Activated CD8-positive, alpha-beta memory T cell treated with anti-CD3 and anti-CD28 coated beads, Interleukin-2, amount 10 ng/mL, durations not matched to agents 7 days and 5 days (primary cell): ENCODE measurements around the gene CENPF. TPM values are rescaled to one million over a fixed set of nuclear protein-coding genes. Genes with fewer than 3 reads are reported as not detected.
"Not testable (repeated sequence)": the region's sequence is repeated elsewhere in the genome, so short reads cannot be mapped to it uniquely, and the experiment has no call there.

Experiments
- ATAC-seq: fragments of 150-1000 bp; cut with Tn5 transposase; one replicate; pipeline ENCODE4 v1.10.0; 2021; ENCODE audit warnings: moderate library complexity
- CTCF ChIA-PET: fragments of 350-600 bp; sonication (Branson Sonifier 250); formaldehyde crosslinking; loops from one replicate; lab custom pipeline; 2021; ENCODE audit warnings: antibody characterized with exemption; lab: Charles Lee
- DNase-seq: peaks from one replicate; pipeline ENCODE4 v3.0.0-alpha.2; 2020
- H3K27ac Mint-ChIP-seq: one replicate; pipeline ENCODE4 v1.8.0; 2021; ENCODE audit warnings: mild to moderate bottlenecking, mixed read lengths
- H3K27me3 Mint-ChIP-seq: one replicate; pipeline ENCODE4 v1.8.0; 2021; ENCODE audit warnings: mixed read lengths
- H3K36me3 Mint-ChIP-seq: one replicate; pipeline ENCODE4 v1.8.0; 2021; ENCODE audit warnings: mild to moderate bottlenecking, mixed read lengths
- H3K4me1 Mint-ChIP-seq: one replicate; pipeline ENCODE4 v1.8.0; 2021; ENCODE audit warnings: mixed read lengths
- H3K4me3 Mint-ChIP-seq: one replicate; pipeline ENCODE4 v1.8.0; 2021; ENCODE audit warnings: mild to moderate bottlenecking, moderate library complexity, mixed read lengths
- H3K9me3 Mint-ChIP-seq: one replicate; pipeline ENCODE4 v1.8.0; 2022; ENCODE audit warnings: low read depth, mixed read lengths
- total RNA-seq, 2 experiments: library from RNA; stranded (reverse); gene quantifications; one replicate each; pipeline ENCODE4 v1.2.3, GENCODE V29; 2021

The CENPF gene
- total RNA-seq, 2 experiments from 2014 or later, result 150 to 158 TPM

DNA sequence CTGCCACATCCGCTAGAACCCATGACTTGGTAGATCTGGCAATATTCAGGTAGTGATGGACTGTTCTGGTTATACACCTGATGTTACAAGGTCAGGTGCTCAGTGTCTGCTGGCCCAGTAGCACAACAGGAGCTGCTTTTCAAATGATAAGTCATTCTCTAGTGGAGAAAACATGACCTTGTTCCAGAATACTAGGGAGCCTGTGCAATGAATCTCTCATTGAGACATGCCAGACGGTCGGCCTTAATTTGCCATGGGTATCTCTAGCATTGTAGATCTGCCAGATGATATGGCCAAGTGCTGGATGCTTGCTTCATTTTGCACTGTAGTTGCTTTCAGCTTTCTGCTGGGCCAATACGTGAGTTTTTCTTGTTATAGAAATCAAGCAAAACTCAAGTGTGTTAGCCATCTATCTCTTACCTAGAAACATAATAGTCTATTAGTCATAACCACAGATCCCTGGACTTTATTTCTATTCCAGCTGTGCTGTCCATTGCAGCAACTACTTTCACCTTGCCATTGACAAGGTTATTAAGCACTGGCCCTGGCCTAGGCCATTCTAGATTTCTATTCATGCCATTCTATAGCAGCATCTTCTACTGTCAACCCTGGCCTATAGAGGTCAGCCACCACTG, 13.9 kb upstream of the CENPF start:
- H3K27ac Mint-ChIP-seq, result no peak overlapping the region
- DNase-seq, result no peak
- H3K27me3 Mint-ChIP-seq, result peaks cover 13% of the 10 kb centered on the region
- no peak overlapping the region for H3K4me3 Mint-ChIP-seq
- CTCF ChIA-PET, result interaction anchor here (1.4 kb wide), 1 partner anchor 257 kb away, joined by 5 read pairs; no protein-coding TSS in a partner anchor
- H3K36me3 Mint-ChIP-seq, result no peaks in the 10 kb centered on the region
- ATAC-seq, result no peak
- no peaks in the 10 kb centered on the region for H3K4me1 Mint-ChIP-seq
- no peaks in the 10 kb centered on the region for H3K9me3 Mint-ChIP-seq

GRCh38 chr1:214590696-214591095, 12.3 kb upstream of the CENPF start:
- H3K27ac Mint-ChIP-seq, result no peak overlapping the region
- no peak for DNase-seq
- H3K9me3 Mint-ChIP-seq, result no peaks in the 10 kb centered on the region
- H3K36me3 Mint-ChIP-seq, result no peaks in the 10 kb centered on the region
- no peak for ATAC-seq
- H3K27me3 Mint-ChIP-seq, result peaks cover 17% of the 10 kb centered on the region
- CTCF ChIA-PET, result interaction anchor here (2.1 kb wide), 1 partner anchor 258 kb away, joined by 8 read pairs; no protein-coding TSS in a partner anchor
- H3K4me1 Mint-ChIP-seq, result no peaks in the 10 kb centered on the region
- no peak overlapping the region for H3K4me3 Mint-ChIP-seq

- H3K27ac Mint-ChIP-seq, H3K36me3 Mint-ChIP-seq, ATAC-seq, H3K9me3 Mint-ChIP-seq, H3K4me3 Mint-ChIP-seq, H3K4me1 Mint-ChIP-seq, DNase-seq: not testable (repeated sequence)
- CTCF ChIA-PET, result interaction anchor here (2.1 kb wide), 1 partner anchor 259 kb away, joined by 8 read pairs; no protein-coding TSS in a partner anchor
- peaks cover 15% of the 10 kb centered on the region for H3K27me3 Mint-ChIP-seq
Measured at GRCh38 chr1:214591918-214592317, 11.1 kb upstream of the CENPF start.

DNA sequence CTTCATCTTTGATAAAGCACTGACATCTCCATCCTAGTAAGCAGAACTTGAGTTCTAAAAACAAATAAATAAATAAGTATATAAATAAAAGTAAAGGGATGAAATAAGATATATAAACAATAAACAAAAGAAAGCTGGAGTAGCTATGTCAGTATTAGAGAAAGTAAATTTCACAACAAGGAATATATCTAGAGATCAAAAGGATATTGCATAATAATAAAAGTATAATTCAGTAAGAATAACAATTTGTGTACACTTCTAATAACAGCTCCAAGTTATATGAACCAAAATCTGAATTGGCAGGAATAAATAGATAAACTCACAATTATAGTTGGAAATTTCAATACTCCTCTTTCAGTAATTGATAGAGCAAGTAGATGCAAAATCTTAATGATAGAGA, 9.8 kb upstream of the CENPF start:
- ATAC-seq (no peak), DNase-seq (no peak)
- Mint-ChIP-seq H3K36me3 (no peaks in the 10 kb centered on the region), H3K4me1 (no peaks in the 10 kb centered on the region), H3K27ac (no peak overlapping the region), H3K4me3 (no peak overlapping the region), H3K9me3 (no peaks in the 10 kb centered on the region), H3K27me3 (peaks cover 15% of the 10 kb centered on the region)
- CTCF ChIA-PET, result interaction anchor here (0.8 to 2.6 kb wide), 2 partner anchors 8 to 260 kb away, joined by 3 to 13 read pairs; no protein-coding TSS in a partner anchor

DNA sequence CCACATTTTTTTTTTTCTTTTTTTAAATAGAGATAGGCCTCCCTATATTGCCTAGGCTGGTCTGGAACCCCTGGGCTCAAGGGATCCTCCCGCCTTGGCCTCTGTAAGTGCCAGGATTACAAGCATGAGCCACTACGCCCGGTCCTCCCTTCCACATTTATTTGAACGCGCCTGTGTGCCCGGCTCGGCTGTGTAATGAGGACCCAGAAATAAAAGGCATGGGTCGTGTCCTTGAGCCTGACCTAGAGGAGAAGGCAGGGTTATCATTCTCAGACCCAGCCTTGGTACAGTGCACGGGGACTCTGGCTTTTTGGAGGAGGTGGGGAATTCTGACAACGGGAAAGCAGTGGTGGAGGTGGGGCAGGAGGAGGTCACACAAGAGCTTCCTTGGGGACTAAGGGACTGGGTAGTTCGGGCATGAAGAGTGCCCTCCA, 841 bp downstream of the CENPF start:
- Mint-ChIP-seq H3K9me3 (peaks cover 3% of the 10 kb centered on the region), H3K4me1 (peaks cover 24% of the 10 kb centered on the region), H3K36me3 (peaks cover 27% of the 10 kb centered on the region), H3K27me3 (no peaks in the 10 kb centered on the region), H3K4me3 (peak overlapping the region; percentile 92), H3K27ac (peak overlapping the region; percentile 84)
- CTCF ChIA-PET, result interaction anchor here (0.9 to 1.9 kb wide), 4 partner anchors 17 to 272 kb away, joined by 3 to 7 read pairs (median 4); no protein-coding TSS in a partner anchor
- DNase-seq, result no peak
- no peak for ATAC-seq

DNA sequence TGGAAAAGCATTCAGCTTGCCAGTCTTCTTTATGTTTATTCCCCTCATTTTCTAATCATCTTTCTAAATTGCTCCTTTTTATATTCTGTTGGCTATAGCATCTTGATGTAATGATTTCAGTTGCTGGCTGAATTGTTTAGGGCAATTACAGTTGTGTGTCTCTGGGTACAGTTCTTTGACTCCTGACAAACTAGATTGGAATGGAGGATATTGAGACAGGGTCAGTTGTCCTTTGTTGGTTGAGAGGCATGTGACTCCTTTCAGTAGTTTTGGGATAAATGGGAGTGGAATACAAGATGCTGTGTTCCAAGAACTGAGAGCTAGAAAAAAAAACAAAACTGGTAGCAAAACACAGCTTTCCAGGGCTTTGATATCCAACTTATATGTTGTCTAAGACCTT, 1.5 kb downstream of the CENPF start:
- CTCF ChIA-PET, result interaction anchor here (0.9 to 1.9 kb wide), 5 partner anchors 18 to 272 kb away, joined by 3 to 7 read pairs (median 4); no protein-coding TSS in a partner anchor
- no peak for ATAC-seq
- H3K9me3 Mint-ChIP-seq, result peaks cover 7% of the 10 kb centered on the region
- peaks cover 27% of the 10 kb centered on the region for H3K4me1 Mint-ChIP-seq
- peak overlapping the region; percentile 84 for H3K27ac Mint-ChIP-seq
- no peaks in the 10 kb centered on the region for H3K27me3 Mint-ChIP-seq
- peaks cover 33% of the 10 kb centered on the region for H3K36me3 Mint-ChIP-seq
- peak overlapping the region; percentile 92 for H3K4me3 Mint-ChIP-seq
- DNase-seq, result no peak

DNA sequence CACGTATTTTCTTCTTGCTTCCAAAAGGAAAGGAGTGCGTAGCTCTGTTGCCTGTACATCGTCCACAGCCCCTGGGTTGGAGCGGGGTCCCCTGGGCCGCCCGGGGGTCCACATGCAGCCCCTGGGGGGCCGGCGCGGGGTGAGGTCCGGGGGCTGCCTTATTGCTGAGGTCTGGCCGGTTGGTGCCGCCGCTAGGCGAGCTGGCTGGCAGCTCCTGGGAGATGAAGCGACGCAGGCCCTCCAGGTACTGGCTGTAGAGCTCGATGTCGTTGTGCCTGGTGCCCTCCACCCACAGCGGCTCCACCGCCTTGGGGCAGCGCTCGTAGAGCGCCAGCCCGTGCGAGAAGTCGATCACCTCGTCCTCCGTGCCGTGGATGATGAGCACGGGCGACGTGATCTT, 2.5 kb downstream of the CENPF start:
- CTCF ChIA-PET, result interaction anchor here (0.9 kb wide), 1 partner anchor 32 kb away, joined by 3 read pairs; no protein-coding TSS in a partner anchor
- H3K27ac Mint-ChIP-seq, ATAC-seq: not testable (repeated sequence)

DNA sequence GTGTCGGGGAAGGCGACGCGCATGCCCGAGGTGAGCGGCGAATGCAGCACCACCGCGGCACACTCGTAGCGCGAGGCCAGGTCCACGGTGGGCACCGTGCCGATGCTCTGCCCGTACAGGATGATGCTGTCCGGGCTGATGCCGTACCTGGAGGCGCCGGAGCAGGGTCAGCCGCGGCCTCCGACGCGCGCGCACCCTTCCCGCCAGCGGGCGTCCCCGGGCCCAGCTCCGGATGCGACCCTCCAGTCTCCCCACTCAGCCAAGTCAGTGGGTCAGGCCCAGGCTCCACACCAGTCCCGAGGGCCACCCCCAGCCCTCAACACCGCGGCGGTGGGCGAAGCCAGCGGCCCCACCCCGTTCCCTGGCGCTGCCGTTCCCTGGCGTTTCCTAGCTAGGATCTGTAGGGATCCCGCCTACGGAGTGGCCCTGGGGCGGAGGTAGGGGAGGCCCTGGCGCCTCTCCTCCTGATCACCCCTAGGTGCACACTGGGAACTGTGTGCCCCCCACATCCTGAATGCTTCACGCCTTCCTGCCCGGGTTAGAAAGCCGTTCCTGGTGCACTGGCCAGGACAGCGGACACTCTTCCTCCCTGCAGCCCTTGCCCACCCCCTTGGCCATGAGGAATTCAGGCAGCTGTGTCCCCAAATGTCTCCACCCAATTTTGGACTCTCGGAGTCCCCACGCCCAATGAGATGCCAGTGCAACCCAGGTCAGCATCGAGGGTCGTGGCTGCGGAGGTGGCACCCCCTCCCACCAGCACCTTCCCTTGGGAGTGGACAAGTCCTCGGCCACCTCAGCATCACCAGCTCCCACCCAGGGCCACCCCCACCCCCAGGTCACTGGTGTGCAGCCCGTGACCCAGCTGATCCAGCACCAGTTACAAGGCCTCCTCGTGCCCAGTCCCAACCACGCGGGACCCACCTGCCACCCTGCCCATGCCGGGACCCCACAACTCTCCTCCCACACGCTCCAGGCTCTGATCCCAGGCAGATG, 3.2 kb downstream of the CENPF start:
- H3K9me3 Mint-ChIP-seq, CTCF ChIA-PET: not testable (repeated sequence)

More for the DNA sequence above, 2.5 kb downstream of the CENPF start:
- DNase-seq, H3K9me3 Mint-ChIP-seq, H3K27me3 Mint-ChIP-seq, H3K4me3 Mint-ChIP-seq: not testable (repeated sequence)
- H3K36me3 Mint-ChIP-seq, result peaks cover 41% of the 10 kb centered on the region
- peaks cover 28% of the 10 kb centered on the region for H3K4me1 Mint-ChIP-seq

GRCh38 chr1:214607492-214608215, 4.7 kb downstream of the CENPF start:
- H3K4me3 Mint-ChIP-seq, DNase-seq, ATAC-seq, H3K9me3 Mint-ChIP-seq, H3K27ac Mint-ChIP-seq, CTCF ChIA-PET, H3K27me3 Mint-ChIP-seq: not testable (repeated sequence)
- peaks cover 58% of the 10 kb centered on the region for H3K36me3 Mint-ChIP-seq
- peaks cover 23% of the 10 kb centered on the region for H3K4me1 Mint-ChIP-seq

More for the DNA sequence above, 3.2 kb downstream of the CENPF start:
- not testable (repeated sequence) for ATAC-seq, H3K27ac Mint-ChIP-seq, H3K27me3 Mint-ChIP-seq, H3K4me3 Mint-ChIP-seq, DNase-seq
- Mint-ChIP-seq H3K36me3 (peaks cover 47% of the 10 kb centered on the region), H3K4me1 (peaks cover 27% of the 10 kb centered on the region)

DNA sequence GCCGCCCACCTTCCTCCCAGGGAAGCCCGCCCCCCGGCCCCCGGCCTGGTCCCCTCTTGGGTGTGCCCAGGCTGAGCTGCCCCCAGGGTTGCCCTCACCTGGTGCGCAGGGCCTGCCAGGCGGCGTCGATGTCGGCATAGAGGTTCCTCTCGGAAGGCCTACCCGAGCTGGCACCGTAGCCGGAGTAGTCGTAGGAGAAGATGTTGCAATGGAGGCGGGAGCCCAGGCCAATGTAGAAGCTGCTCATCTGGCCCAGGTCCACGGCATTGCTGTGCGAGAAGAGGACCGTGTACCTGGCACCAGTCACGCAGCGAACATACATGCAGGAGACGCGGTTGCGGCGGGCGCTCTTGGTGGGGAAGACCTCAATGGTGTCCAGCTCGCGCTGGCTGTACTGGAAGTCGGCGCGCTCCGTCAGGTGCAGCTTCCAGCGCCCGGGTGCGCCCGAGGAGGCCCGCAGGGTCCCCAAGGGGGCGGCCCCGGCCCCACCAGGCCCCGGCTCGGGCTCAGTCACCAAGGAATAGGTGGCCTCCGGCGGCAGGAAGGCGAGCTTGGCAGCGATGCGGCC, 5.3 kb downstream of the CENPF start:
- not testable (repeated sequence) for H3K4me3 Mint-ChIP-seq, H3K27ac Mint-ChIP-seq, H3K9me3 Mint-ChIP-seq, ATAC-seq, DNase-seq, H3K27me3 Mint-ChIP-seq
- CTCF ChIA-PET, result interaction anchor here (1.6 kb wide), 1 partner anchor 181 kb away, joined by 3 read pairs; no protein-coding TSS in a partner anchor
- peaks cover 23% of the 10 kb centered on the region for H3K4me1 Mint-ChIP-seq
- H3K36me3 Mint-ChIP-seq, result peaks cover 60% of the 10 kb centered on the region

DNA sequence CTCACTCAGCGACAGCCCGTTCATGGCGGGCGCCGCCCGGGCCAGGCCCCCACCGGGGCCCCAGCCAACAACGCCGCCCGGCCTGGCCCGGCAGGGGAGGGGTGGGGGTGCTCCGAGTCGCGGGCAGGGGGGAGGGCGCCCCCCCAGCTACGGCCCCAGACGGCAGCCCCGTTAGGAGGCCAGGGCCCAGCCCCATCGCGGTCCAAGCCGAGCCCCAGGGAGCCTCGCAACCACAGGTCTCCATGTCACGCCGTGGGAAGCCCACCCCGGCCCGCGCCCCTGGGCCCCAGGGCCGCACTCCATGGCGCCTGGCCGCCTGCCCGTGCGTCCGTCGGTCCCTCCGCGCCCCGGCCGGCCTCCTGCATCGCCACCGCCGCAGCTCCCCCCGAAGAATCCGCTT, 5.8 kb downstream of the CENPF start:
- Mint-ChIP-seq H3K4me1 (peaks cover 25% of the 10 kb centered on the region), H3K36me3 (peaks cover 65% of the 10 kb centered on the region)
- not testable (repeated sequence) for DNase-seq, H3K9me3 Mint-ChIP-seq, H3K27ac Mint-ChIP-seq, H3K4me3 Mint-ChIP-seq, ATAC-seq, H3K27me3 Mint-ChIP-seq
- CTCF ChIA-PET, result interaction anchor here (1.6 kb wide), 2 partner anchors 30 to 181 kb away, joined by 3 read pairs; no protein-coding TSS in a partner anchor

DNA sequence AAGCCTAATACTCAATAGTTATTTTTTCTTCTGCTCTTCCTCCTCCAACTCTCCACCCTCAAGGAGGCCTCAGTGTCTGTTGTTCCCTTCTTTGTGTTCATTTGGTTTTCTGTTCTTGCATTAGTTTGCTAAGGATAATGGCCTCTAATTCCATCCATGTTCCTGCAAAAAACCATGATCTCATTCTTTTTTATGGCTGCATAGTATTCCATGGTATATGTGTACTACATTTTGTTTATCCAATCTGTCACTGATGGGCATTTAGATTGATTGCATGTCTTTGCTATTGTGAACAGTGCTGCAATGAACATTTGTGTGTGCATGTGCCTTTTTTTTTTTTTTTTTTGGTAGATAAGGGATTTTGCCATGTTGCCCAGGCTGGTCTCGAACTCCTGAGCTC, 6.7 kb downstream of the CENPF start:
- H3K27me3 Mint-ChIP-seq, result no peaks in the 10 kb centered on the region
- DNase-seq (no peak), ATAC-seq (no peak)
- CTCF ChIA-PET, result interaction anchor here (1.0 to 2.8 kb wide), 4 partner anchors 18 to 277 kb away, joined by 3 to 12 read pairs (median 3); no protein-coding TSS in a partner anchor
- peaks cover 10% of the 10 kb centered on the region for H3K9me3 Mint-ChIP-seq
- H3K27ac Mint-ChIP-seq, result no peak overlapping the region
- H3K4me3 Mint-ChIP-seq, result no peak overlapping the region
- peaks cover 70% of the 10 kb centered on the region for H3K36me3 Mint-ChIP-seq
- peaks cover 20% of the 10 kb centered on the region for H3K4me1 Mint-ChIP-seq
